Stimulated activated CD8-positive, alpha-beta memory T cell treated with anti-CD3 and anti-CD28 coated beads, Interleukin-15, amount 100 ng/mL, for 24 hours (primary cell): ENCODE data around the gene SYT5.
"Not testable (repeated sequence)": the region's sequence is repeated elsewhere in the genome, so short reads cannot be mapped to it uniquely, and the experiment has no call there.

Experiments used
- DNase-seq: peaks from one replicate; pipeline ENCODE4 v3.0.0-alpha.2; 2020; ENCODE audit warnings: low read depth

Gene SYT5

GRCh38 chr19:55208880-55209692, 29.0 kb upstream of the SYT5 start, which contains the start of gene PTPRH:
Gene PTPRH, minus strand, starts transcription at chr19:55209501. Its CDS starts 68 bp downstream, at chr19:55209433.
- no peak for DNase-seq

GRCh38 chr19:55206664-55207500, 26.8 kb upstream of the SYT5 start:
- no peak for DNase-seq

GRCh38 chr19:55202199-55202598, 22.1 kb upstream of the SYT5 start:
- not testable (repeated sequence) for DNase-seq

DNA sequence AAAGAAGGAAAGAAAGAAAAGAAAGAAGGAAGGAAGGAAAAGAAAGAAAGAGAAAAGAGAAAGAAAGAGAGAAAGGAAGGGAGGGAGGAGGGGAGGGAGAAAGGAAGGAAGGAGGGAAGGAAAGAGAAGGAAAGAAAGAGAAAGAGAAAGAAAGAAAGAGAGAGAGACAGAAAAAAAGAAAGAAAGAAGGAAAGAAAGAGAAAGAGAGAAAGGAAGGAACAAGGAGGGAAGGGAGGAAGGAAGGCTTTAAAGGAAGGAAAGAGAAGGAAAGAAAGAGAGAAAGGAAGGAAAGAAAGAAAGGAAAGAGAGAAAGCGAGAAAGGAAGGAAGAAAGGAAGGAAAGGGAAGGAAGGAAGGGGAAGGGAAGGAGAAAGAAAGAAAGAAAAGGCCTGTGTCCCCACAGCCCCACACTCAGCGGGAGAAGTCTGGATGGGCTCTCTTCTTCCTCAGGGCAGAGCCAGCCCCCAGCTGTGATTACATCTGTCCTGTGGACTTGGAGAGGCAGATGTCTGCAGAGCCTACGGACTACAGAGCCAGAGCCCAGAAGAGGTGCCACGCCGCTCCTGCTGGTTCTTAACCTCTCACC, 19.6 kb upstream of the SYT5 start:
- no peak for DNase-seq

DNA sequence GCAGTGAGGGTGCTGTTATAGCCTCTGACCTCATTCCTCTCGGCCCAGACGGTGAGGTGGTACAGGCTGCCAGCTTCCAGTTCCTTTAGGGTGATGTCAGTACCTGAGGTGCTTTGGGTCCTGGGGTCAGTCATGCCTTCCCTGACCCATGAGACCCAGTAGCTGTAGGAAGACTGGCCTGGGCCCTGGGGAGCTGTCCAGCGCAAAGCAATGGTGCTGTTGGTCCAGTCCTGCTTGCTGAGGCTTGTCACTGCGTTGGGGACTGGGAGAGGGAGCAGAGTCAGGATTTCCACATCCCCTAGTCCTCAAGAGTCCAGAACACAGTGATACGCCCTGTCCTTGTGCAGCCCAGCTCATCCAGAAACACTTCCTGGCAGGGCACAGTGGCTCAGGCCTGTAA, 18.6 kb upstream of the SYT5 start:
- no peak for DNase-seq

- DNase-seq: no peak
Measured at GRCh38 chr19:55197528-55197927, 17.4 kb upstream of the SYT5 start.

- DNase-seq: no peak
Measured at GRCh38 chr19:55196803-55197202, 16.7 kb upstream of the SYT5 start.

DNA sequence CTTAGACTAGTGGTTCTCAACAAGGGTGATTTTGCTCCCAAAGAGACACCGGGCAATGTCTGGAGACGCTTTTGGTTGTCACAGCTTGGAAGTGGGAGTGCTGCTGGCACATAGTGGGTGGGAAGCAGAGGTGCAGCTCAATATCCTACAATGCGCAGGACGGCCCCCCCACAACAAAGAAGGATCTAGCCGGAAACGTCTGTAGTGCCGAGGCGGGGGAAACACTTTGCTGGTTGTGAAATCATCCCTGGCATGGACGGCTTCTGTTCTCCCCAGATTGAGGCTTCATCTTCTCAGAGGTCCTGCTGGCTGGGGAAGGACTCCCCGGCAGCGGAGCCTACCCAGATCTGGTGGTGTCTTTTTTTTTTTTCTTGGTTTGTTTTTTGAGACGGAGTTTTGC, 13.4 kb upstream of the SYT5 start:
- no peak for DNase-seq

DNA sequence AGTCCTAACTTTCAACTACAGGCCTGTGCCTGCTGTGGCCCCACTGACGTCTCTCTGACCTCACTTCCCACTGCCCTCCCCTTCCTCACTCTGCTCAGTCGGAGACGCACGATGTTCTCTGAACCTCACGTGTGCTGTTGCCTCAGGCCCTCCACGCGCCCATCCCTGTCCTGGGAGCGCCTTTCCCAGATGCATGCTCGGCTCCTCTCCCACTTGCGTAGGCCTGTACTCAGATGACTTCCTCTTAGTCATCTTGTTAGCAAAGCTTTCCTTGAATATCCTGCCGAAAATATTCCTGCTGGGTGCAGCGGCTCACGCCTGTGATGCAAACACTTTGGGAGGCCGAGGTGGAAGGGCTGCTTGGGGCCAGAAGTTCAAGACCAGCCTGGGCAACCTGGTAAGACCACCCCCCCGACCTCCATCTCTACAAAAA, 9.3 kb upstream of the SYT5 start:
- no peak for DNase-seq

GRCh38 chr19:55188625-55189024, 8.5 kb upstream of the SYT5 start:
- DNase-seq: no peak

DNA sequence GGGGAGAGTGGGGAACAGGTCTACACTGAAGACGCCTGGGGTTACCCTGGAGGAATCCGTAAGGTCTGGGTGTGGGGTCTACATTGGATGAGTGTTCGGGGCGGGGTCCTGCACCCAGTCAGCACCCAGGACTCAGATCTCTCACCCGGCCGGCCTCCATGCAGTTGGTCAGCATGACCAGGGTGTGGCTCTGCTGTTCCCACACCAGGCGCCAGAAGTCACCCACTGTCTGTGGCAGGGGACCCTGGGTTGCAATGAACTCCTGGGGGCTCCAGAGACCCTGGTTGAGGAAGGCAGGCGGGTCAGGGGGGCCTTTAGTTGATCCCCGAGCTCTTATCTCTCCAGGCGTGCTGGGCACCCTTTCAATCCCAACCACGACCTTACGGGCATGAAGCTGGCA, 6.0 kb upstream of the SYT5 start:
- DNase-seq: no peak

DNA sequence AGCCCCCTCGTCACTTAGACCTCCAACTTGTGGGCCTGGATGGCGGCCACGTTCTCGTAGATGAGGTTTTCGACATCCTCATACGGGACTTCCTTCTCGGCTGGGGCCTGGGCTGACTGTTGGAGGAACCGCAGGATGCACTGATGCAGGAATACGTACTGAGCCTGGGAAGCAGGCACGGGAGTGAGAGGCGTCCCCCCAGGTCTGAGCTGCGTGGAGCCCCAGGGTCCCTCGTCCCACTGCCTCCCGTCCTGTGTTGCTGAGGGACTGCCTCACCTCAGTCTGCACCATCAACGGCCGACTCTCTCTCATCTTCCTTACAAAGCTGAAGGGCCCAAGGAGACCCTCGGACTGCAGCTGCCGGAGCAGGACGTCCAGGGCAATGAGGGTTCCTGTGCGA, 1.7 kb upstream of the SYT5 start:
- no peak for DNase-seq

DNA sequence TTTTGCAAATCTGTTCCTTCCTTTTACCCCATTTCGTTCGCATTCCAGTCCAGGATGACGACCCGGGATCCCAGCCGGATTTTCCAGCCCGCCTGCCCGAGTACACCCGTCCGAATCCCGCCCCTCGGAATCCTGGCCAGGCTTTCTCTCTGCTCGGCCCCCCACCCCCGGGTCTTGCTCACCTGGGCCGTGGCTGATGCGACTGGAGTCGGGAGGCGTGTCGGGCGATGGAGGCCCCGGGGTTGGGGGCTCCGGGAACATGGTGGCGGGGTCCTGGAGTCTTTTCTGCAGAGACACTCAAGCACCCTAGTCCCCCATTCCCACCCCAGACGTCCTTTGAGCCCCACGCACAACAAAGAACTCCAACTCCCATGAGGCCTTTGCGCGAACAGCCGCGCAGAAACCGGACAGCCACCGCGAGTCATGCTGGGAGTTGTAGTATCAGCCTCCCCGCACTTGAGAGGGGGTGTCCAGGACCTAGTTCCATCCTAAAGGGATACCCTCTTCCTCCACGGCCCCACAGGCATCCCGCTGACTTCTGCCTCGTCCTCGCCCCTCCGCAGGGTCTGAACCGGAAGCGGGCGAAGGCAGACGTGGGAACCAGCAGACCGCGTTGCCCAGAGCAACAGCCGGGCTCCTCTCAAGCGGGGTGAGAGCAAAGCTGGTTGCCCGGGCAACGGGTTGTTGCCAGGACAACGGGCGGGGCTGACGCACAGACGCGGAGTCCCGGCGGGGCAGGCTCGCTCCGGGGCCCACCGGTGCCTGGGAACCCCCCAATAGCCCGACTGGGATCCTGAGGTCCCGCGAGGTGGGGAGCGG, 1.1 kb downstream of the SYT5 start:
- peak; percentile 82 for DNase-seq

DNA sequence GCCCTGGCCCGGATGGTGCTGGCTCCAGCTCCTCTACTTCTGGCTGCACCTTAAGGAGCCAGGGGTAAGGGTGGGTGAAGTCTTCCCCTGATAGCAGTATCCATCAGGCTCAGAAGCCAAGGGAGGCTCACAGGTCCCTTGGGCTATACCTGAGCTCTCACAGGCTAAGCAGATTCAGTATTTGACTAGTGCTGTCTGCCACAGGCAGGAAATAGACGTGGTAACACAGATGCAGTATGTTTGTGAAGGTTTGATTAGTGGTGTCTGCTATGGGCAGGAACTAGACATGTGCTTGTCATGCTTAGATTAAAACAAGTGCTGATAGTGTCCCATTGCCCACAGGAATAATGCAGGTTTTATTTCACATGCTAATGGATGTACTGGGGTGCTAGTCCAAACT, 4.0 kb downstream of the SYT5 start:
- no peak for DNase-seq

DNA sequence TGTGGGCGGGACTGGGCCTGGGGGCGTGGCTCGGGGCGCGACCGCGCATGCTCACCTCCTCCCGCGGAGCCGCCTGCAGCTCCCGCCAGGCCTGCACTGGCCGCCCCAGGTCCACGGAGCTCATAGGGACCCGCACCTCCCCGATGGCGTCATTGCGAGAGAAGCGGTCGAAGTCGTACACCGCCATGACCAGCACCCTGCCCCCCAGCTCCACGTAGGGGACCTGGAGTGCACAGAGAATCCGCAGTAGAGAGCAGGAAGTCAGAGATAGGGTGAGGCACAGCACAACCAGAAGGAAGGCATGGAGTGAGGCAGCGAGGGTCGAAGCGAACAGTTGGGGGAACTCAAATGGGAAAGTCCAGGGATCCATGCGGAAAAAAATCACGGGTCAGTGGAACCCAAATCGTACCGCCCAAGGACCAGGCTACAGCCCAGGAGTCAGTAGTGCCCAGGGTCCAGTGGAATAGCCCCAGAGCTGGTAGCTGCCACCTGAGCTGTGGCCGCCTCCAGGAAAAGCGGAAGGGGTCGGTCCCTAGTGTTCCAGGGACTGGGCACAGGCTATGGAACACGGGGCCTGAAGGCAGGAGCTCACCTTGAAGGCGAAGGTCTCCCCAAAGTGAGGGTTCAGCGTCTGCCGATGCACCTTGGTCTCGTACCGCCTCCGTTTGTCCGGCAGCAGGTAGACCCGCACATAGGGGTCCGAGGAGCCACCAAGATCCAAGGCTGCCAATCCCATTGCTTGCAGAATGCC, 4.8 kb downstream of the SYT5 start:
- DNase-seq: no peak

DNA sequence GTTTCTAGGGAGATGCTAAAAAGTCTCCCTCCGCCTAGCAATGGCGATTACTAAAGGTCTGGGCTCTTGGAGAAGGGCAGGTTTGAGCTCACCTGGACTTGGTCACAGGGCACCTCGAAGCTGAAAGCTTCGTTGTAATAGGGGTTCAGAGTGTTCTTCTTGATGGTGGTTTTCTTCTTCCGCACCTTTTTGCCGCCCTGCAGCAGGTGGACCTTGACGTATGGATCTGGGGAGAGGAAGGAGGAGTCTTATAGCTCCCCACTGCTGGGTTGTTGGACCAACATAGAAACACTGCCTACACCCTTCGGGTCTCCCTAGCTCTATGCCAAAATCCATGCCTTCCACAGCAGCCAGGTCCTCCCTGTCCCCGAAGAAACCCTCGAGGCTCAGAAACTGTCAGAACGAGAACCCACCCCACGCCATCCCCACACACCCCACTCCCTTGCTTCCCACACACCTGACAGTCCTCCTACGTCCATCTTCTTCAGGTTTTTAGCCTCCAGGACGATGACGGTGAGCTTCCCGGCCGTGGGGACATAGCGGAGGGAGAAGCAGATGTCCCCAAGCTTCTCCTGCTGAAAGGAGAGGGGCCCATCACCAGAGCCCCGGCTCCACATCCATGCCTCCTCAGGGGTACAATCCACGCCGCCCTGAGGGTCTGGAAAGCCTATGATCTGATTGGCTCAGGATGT, 5.5 kb downstream of the SYT5 start:
- no peak for DNase-seq

GRCh38 chr19:55173714-55174409, 6.2 kb downstream of the SYT5 start:
- no peak for DNase-seq

DNA sequence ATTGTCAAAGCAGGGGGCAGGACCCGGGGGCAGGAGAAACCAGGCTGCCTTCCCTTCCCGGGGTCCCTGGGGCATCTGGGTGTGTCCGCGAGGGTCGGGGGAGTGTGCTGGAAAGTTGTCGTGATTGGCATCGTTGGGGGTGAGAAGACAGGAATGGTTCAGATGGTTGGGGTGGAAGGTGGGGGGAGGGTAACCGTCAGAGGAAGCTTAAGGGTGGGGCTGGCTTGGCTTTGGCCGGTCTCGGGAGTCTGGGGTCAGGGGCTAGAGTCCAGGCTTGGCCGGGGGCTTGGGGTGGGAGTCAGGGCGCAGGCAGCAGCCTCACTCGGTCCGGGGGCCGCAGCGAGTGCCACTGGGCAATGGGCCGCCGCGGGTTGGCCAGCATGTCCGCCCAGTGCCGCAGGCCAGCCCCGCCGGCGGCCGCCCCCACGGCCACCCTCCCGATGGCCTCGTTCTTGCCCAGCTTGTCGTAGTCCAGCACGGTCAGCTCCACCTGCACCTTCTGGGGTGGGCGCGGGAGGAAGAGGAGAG, 6.8 kb downstream of the SYT5 start:
- DNase-seq: no peak

DNA sequence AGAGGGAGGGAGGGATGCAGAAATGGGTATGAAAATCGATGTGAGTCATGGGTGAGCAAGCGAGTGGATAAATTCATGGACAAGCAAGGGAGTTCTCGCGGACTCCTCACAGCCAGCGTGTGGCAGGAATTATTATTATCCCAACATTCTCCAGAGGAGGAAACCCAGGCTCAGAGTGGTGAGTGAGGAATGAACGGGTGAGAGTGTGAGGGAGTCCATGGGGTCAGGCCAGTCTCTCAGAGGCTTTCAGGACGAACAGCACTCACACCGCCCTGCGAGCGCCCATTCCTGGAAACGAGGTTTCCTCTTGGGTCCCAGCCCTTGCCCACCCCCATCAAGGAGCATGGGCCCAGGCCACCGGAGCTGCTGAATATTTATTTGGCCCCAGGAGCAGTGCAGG, 7.3 kb downstream of the SYT5 start:
- no peak for DNase-seq

GRCh38 chr19:55172318-55172717, 7.8 kb downstream of the SYT5 start:
- not testable (repeated sequence) for DNase-seq
